Measurements from ENCODE around the gene ANKRD13D. TPM values are rescaled to one million over a fixed set of nuclear protein-coding genes. Genes with fewer than 3 reads are reported as not detected.

Gene ANKRD13D
- total and polyA plus RNA-seq, 7 donors, result 4.1 to 8.6 (median 7.0) TPM

DNA sequence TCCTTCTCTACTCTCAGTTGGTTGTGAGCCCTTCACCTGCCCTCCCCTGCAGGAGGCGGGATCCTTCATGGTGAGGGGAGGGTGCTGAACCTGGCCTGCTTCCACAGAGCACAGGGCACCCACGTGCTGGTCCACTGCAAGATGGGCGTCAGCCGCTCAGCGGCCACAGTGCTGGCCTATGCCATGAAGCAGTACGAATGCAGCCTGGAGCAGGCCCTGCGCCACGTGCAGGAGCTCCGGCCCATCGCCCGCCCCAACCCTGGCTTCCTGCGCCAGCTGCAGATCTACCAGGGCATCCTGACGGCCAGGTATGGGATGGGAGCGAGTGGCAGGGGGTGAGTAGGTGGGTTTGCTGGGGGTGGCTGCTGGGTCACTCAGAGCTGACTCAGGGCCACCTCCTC is 20.6 kb downstream of the ANKRD13D start:
- no peak overlapping the region for H3K27ac ChIP-seq
- H3K9me3 ChIP-seq, result no peaks in the 10 kb centered on the region
- TF ChIP-seq, protein P1, sequence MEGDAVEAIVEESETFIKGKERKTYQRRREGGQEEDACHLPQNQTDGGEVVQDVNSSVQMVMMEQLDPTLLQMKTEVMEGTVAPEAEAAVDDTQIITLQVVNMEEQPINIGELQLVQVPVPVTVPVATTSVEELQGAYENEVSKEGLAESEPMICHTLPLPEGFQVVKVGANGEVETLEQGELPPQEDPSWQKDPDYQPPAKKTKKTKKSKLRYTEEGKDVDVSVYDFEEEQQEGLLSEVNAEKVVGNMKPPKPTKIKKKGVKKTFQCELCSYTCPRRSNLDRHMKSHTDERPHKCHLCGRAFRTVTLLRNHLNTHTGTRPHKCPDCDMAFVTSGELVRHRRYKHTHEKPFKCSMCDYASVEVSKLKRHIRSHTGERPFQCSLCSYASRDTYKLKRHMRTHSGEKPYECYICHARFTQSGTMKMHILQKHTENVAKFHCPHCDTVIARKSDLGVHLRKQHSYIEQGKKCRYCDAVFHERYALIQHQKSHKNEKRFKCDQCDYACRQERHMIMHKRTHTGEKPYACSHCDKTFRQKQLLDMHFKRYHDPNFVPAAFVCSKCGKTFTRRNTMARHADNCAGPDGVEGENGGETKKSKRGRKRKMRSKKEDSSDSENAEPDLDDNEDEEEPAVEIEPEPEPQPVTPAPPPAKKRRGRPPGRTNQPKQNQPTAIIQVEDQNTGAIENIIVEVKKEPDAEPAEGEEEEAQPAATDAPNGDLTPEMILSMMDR (IDR thresholded peaks at IDR 0.05), result no peak
- WGBS, 3 donors, result 91 to 95% (median 91%) methylated on average over 14 of the region's 14 CpGs
- peaks cover 0 to 45% of the 10 kb centered on the region in 2 donors for H3K36me3 ChIP-seq (ENCODE audit: insufficient read depth in 1 of 2, low read depth in 1 of 2)
- ATAC-seq (no peak), DNase-seq (no peak)
- H3K4me3 ChIP-seq, result no peak overlapping the region
- no peaks in the 10 kb centered on the region for H3K27me3 ChIP-seq (ENCODE audit: insufficient read depth in 3 of 3, low read length in 2 of 3)
- H3K4me1 ChIP-seq, result peaks cover 1% of the 10 kb centered on the region
- intact Hi-C loops (cut with DNase I), result no loop called here

DNA sequence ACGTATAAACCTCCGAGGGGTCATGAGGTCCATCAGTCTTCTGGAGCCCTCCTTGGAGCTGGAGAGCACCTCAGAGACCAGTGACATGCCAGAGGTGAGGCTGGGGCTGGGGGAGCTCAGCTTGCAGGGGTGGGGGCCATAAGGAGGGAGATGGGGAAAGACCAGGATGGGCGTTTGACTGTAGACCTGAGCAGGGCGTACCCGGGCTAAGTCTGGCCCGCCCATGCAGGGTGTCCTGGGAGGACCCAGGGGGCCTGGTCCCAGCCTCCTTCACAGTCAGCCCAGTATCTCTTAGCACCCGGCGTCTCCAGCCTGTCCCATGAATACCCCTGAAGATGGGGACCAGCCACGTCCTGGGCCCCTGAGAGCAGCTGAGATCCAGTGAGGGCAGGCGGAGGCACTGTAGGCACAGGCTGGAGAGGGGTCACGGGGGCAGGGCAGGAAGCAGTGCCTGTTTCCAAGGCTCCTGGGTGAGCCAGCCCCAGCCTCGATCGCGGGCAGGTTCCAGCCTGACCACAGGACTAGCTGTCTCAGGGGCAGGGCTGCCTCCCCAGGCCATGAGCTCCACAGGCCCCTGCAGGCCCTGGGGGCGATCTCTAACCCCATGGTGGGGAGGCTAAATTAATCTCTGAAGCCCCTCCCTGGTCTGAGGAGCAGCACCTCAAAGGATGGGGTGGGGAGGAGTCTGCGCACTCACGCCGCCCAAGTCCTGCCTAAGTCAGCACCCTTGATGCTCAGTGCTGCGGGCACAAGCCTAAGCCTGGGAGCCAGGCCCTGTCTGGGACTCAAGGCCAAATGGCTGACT is 21.3 kb downstream of the ANKRD13D start:
- no peak for DNase-seq
- WGBS, 3 donors, result 86 to 90% (median 89%) methylated on average over 19 of the region's 19 CpGs
- intact Hi-C loops (cut with DNase I), result no loop called here

DNA sequence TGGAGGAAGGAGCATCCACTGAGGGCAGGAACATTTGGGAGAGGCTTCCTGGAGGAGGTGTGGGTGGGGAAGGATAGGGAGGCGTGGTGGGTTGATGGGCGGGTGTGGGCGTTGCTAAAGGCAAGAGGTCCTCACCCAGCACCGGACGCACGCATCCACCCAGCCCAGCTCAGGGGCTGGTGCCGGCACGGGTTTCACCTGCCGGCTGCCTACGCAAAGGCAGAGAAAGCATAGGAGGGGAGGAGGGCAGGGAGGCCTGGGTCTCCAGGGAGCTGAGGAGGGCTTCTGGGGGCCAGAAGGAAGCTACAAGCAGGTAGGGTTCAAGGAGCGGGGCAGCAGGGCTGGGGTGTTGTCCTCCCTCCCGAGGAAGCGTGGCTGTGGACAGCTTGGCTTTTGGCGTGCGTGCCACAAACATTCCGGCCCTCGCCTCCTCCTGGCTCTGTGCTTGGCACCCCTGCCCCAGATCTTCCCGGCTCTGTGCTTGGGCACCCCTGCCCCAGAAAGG is 22.0 kb downstream of the ANKRD13D start:
- 86 to 90% (median 87%) methylated on average over 17 to 18 of the region's 18 CpGs for WGBS, 3 donors
- Histone ChIP-seq H3K27me3 (ENCODE audit: insufficient read depth in 3 of 3, low read length in 2 of 3) (no peaks in the 10 kb centered on the region), H3K36me3 (ENCODE audit: insufficient read depth in 1 of 2, low read depth in 1 of 2) (peaks cover 0 to 45% of the 10 kb centered on the region in 2 donors), H3K9me3 (no peaks in the 10 kb centered on the region), H3K4me1 (no peaks in the 10 kb centered on the region), H3K27ac (no peak overlapping the region), H3K4me3 (no peak overlapping the region)
- intact Hi-C loops (cut with DNase I), result no loop called here
- no peak for ATAC-seq
- TF ChIP-seq, protein P1 (IDR thresholded peaks at IDR 0.05), result no peak
- DNase-seq, result no peak

More for the DNA sequence above, 21.3 kb downstream of the ANKRD13D start:
- no peaks in the 10 kb centered on the region for H3K9me3 ChIP-seq
- H3K4me3 ChIP-seq, result no peak overlapping the region
- TF ChIP-seq, protein P1 (IDR thresholded peaks at IDR 0.05), result no peak
- peaks cover 0 to 45% of the 10 kb centered on the region in 2 donors for H3K36me3 ChIP-seq (ENCODE audit: insufficient read depth in 1 of 2, low read depth in 1 of 2)
- no peaks in the 10 kb centered on the region for H3K4me1 ChIP-seq
- no peak overlapping the region for H3K27ac ChIP-seq
- ATAC-seq, result no peak
- no peaks in the 10 kb centered on the region for H3K27me3 ChIP-seq (ENCODE audit: insufficient read depth in 3 of 3, low read length in 2 of 3)

DNA sequence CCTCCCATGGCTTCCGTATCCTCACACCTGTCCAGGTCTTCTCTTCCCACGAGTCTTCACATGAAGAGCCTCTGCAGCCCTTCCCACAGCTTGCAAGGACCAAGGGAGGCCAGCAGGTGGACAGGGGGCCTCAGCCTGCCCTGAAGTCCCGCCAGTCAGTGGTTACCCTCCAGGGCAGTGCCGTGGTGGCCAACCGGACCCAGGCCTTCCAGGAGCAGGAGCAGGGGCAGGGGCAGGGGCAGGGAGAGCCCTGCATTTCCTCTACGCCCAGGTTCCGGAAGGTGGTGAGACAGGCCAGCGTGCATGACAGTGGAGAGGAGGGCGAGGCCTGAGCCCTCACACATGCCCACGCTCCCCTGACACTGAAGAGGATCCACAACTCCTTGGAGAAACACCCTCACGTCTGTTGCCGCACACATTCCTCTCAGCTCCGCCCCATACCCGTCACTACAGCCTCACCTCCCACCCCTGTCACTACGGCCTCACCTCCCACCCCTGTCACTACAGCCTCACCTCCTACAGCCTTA is 22.5 kb downstream of the ANKRD13D start:
- no peak for DNase-seq
- TF ChIP-seq, protein P1 (IDR thresholded peaks at IDR 0.05), result no peak
- intact Hi-C loops (cut with DNase I), result no loop called here
- no peak for ATAC-seq
- 89 to 90% (median 89%) methylated on average over 15 of the region's 15 CpGs for WGBS, 3 donors
- H3K4me3 ChIP-seq, result no peak overlapping the region
- no peaks in the 10 kb centered on the region for H3K9me3 ChIP-seq
- peaks cover 0 to 45% of the 10 kb centered on the region in 2 donors for H3K36me3 ChIP-seq (ENCODE audit: insufficient read depth in 1 of 2, low read depth in 1 of 2)
- no peak overlapping the region for H3K27ac ChIP-seq
- no peaks in the 10 kb centered on the region for H3K27me3 ChIP-seq (ENCODE audit: insufficient read depth in 3 of 3, low read length in 2 of 3)
- no peaks in the 10 kb centered on the region for H3K4me1 ChIP-seq
